Measurements from ENCODE around the gene GRM5.

GRM5 gene

DNA sequence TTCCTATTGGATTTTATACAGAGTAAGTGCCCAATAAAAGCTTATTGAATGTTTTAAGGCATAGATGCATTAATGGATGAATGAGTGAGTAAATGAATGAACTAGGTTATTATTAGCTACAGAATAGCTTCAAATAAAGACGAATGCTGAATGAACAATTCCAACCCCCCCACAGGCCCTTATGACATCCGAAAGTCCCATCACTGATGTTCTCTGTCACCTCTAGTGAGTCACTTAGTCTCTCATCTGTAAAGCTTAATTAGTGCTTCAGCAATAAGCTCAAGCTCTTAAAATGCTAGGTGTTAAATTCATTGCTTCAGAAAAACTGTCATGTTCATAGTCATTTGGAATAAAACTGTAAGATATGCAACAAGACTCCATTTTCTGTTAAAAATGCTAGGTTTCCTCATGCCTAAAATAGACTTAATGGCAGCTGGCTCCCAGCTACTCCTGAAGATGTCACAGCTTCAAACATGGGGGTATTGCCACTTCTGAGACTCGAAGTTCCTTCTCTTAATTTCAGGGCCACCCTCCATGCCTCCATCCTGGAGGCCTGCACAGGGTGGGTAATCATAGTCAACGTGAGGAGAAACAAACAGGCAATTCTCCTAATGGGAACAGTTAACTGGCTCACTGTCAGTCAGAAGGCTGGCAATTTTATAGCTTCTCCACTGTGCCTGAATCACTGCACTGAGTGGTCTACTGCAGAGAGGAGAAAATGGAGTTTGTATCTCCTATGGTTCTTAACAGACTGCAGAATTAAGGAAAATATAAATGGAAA is 373.3 kb downstream of the GRM5 start:
- no peak for DNase-seq

DNA sequence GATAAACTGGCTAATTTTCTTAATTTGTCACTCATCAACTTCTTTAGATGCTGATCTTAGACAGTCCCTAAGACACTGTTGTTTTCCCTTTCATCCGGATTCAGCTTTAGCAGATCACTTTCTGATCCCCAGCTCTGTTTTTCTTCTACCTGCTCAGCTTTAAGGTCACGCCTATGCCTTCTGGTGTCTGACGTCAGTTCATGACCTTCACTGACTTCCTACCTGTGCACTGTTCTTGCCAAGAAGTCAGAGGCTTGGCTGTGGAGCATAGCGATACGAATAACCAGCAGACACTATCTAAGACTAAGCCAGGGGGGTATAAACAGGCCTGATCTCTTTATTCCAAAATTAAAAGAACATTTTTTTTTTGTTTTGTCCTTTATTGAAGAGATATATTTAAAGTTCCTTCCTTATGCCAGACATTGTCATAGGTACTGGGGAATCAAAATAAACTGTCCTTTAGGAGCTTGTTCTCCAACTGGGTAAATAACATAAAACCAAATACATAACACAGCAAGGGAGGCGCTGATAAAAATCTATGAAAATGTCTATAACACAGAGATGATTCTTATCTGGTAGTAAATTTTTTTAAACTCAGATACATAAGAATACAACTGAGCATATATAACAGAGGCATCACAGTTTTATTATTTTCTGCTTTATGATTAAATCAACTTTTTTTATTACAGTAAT is 376.1 kb downstream of the GRM5 start:
- no peak for DNase-seq

DNA sequence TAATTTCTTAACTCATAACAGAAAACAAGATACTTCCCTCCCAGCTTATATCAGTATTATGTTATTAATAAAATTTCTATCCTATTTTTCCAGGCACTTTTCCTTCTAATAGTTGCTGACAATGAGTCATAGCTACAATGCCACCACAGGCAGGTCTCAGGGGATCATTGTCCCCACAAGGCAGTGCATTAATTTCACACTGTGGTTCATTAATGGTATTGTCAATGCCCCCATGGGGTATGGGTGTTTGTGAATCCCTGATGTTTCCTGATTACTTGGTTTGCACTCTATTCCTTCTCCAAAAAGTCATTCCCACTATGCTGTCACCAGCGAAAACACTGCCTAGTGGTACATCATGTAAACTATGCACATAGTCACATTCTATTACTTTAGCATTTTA is 382.8 kb downstream of the GRM5 start:
- no peak for DNase-seq

DNA sequence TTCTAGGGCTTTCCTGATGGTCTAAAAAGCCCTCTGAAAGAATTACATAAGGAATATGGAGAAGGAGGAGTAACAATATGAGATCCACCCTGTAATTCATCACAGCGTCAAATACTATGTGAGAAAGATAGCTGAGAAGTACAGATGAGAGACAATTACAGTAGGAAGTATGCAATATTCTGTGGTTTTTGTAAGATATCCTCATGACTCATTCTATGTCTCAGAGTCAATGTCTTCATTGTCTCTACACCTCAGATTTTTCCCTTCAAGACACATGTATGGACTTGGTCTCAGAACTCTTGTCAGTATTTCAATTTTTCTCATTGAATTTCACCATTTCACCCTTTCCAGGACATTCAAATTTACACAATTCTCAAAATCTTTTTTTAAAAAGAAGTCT is 385.0 kb downstream of the GRM5 start:
- no peak for DNase-seq

GRCh38 chr11:88666364-88666763 is 399.4 kb downstream of the GRM5 start:
- no peak for DNase-seq

DNA sequence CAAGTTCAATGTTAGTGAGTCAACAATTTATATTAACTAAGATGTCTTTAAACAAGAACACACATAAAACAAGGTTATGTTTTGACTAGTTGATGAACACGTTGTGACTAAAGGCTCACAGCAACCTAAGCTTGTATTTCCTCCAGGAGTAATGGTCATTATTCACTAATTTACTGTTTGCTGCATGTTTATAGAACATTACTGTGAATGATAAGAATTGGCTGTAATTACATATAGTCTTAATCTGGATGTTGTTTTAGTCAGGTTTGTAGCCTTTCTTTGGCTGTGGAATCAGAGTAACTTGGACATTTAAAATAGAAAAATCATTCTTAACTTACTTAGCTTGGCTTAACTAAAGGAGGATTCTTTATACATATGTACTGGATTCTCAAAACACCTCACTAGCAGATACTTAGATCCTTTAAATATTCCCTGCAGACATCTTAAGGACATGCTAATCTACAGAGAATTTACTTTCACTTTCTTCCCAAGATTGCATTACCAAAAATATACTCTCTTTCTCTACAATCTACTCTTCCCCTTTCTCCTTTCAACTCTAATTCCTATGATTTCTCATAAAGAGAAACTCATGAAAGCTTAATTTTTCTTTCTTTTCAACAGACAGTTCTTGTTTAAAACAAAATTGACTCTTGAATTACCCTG is 408.6 kb downstream of the GRM5 start:
- DNase-seq: no peak

DNA sequence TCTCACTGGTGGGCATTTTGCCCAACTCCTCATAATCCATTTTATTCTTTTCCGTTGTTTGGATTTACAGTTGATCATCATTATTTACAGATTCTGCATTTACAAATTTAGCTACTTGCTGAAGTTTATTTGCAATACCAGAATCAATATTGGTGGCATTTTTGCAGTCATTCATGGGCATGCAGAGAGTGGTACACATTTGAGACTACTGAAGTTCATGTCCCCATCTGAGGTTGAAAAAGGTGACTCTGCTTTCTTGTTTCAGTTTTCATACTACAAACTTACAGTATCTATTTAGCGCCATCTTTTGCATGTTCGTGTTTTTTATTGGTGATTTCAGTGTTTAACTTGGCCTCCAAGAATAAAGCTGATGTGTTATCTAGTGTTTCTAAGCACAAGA is 409.5 kb downstream of the GRM5 start:
- no peak for DNase-seq

GRCh38 chr11:88655656-88656055 is 410.1 kb downstream of the GRM5 start:
- no peak for DNase-seq

- DNase-seq: no peak
Observed at GRCh38 chr11:88655196-88655595, 410.6 kb downstream of the GRM5 start.

DNA sequence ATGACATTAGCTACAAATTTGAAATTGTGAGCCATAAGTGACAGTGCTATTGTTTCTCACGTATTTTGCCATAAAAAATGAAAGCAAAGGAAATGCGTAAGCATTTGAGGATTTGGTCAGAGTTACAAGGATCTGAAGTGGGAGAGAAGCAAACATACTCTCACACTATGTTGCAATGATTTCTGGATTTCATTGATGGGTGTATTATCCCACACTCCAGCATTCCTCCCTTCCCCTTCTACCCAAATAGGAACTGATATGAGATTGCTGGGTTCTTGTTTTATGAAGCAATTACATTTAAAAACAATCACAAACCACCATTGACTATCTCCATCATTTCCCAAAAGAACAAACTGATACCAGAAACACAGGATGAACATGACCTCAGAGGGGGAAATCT is 414.2 kb downstream of the GRM5 start:
- no peak for DNase-seq

GRCh38 chr11:88644724-88645123 is 421.1 kb downstream of the GRM5 start:
- no peak for DNase-seq

GRCh38 chr11:88632163-88632562 is 433.6 kb downstream of the GRM5 start:
- no peak for DNase-seq

DNA sequence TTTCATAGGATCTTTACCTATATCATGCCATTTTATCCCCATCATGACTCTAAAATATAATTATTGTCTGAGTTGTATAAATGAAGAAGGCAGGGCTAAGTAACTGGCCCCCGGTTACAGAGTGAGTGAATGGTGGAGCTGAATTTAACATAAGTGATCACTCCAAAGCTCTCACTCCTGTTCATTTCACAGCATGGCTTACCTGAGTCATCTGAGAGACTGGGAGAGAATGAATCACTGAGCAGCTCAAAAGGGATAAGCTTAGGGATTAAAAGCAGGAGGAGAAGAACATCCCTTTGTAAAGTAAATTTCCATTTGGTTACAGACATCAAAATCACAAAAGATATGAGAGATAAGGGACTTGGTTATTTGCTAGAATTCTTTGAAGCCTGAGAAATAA is 434.3 kb downstream of the GRM5 start:
- DNase-seq: no peak

GRCh38 chr11:88629496-88629895 is 436.3 kb downstream of the GRM5 start:
- DNase-seq: no peak

DNA sequence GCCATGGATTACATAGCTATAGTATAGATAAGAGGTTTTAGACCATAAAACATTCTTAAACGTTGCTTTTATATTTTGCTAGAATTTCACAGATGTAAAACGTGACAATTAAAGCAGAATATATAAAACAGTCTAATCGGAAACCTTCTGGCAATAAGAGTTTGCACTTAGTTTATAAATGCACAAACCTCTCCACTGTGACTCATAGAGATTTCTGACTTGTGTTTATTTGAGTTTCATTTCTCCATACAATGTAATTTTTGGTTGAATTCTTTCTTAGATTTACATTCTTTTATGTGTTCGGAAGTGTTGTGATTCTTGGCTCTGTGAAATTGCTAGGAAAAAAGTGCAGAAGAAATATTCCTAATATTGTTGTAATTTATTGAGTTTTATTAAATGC is 439.6 kb downstream of the GRM5 start:
- DNase-seq: no peak

- DNase-seq: no peak
Observed at GRCh38 chr11:88623531-88623930, 442.3 kb downstream of the GRM5 start.

DNA sequence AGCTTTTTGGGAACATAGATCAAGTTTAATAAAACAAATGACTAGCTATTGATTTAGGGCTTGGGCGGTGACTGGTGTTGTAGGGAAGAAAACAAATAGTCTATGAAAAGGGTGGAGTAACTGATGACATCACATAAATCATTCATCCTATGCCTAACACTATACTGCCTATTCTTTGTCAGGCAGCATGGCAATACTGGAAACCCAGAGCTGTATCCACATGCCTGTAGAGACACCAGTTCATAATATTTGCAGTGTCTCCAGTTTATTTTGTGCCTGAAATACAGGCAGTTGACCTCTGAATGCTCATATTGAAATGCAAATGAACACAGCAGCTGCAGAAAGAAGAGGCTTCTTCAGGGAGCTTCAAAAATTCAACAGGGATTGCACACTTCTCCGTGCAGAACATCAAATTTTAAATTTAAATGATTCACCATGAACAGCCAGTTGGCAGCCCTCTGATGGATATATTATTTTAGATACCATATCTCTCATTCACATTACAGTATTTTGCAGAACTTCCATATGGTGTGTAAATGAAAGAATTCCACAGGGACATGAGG is 445.1 kb downstream of the GRM5 start:
- DNase-seq: no peak

DNA sequence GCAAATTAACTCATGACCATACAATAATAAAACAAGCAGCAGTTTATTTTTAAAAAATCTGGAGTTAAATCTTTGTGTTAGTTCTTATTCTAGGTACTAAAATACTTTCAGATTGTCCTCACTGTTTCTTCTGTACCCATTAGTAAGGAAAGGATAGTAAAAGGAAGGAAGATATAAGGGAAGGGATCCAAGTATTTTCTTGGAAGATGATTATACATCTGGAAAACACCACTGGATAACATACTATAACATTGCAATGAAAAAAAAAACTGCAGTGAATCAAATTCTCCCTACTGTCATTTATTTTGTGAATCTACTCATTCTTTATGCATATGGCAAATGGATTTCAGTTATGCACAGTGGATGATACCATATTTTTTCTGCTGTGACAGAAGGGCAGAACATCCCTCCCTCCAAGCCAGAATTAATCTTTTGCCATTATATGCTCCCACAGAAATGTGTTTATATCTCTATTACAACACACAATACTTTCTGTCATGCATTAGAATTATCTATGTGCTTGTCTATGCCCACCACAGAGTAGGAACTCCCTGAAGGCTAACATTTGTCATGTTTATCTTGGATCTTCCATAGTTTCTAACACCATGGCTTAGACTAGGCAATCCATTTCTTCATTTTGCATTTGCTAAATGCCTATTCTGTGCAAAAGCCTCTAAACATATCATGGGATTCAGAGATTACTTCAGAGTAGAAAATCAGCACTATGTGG is 446.0 kb downstream of the GRM5 start:
- DNase-seq: no peak

DNA sequence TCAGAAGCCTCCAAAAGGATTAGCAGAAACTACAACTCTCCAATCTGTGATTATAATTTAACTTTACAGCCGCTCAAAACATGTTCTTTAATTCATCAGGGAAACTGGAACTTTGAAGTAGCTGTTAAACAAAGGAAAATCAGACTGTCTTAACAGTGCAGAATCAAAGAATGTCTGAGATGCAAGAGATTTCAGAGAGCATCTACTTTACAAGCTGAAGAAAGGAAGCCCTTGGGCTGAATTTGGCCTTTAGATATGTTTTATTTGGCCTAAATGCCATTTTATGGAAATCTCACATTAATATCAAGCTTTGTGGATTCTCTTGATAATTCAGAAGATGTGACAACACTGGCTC is 446.7 kb downstream of the GRM5 start:
- no peak for DNase-seq

- DNase-seq: no peak
Observed at GRCh38 chr11:88618327-88619070, 447.3 kb downstream of the GRM5 start.

DNA sequence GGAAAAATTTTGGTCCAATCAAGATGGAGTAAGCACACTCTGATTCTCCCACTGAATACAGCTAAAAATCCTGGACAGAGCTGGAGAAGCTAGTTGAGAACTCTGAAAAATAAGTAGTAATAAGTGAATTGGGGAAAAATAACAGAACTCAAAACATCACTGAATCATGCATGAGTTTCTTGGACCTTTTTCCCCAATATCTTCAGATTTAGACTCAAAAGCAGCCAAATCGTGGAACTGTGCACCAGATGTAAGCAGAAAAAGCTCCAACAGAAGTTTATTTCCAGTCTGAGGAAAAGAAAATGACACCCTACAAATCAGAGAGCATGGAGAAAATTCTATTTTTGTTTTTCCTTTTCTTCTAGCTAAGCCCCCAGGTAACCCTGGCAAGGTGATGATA is 448.6 kb downstream of the GRM5 start:
- no peak for DNase-seq

GRCh38 chr11:88604260-88604659 is 461.5 kb downstream of the GRM5 start:
- no peak for DNase-seq
